Uterus (tissue), 4 donors: ENCODE data around the gene TMPRSS3. TPM values are rescaled to one million over a fixed set of nuclear protein-coding genes. Genes with fewer than 3 reads are reported as not detected.

ENCODE experiments used
- DNase-seq, 2 donors: peaks; one replicate each; pipeline ENCODE4 v3.0.0-alpha.2; 2019 to 2020
- H3K27ac ChIP-seq, 2 donors: fragments of 200-600 bp; sonication (generic); 1 replicate in 1 of 2; 2 replicates in 1 of 2; pipeline ENCODE4 v1.5.1; 2016 to 2018
- H3K27me3 ChIP-seq, 2 donors: fragments of 200-600 bp; sonication (generic); one replicate each; pipeline ENCODE4 v1.5.1; 2018 to 2019; ENCODE audit warnings: control low read depth in 1 of 2
- H3K36me3 ChIP-seq, 2 donors: fragments of 200-600 bp; sonication (generic); one replicate each; pipeline ENCODE4 v1.5.1; 2019; ENCODE audit warnings: control low read depth in 1 of 2
- H3K4me1 ChIP-seq, 2 donors: fragments of 200-600 bp; sonication (generic); one replicate each; pipeline ENCODE4 v1.5.1; 2018 to 2019; ENCODE audit warnings: control low read depth in 1 of 2
- H3K4me3 ChIP-seq, 2 donors: fragments of 200-600 bp; sonication (generic); 1 replicate in 1 of 2; 2 replicates in 1 of 2; pipeline ENCODE4 v1.5.1; 2018 to 2019; ENCODE audit warnings: mild to moderate bottlenecking in 1 of 2
- H3K9me3 ChIP-seq, 2 donors: fragments of 200-600 bp; sonication (generic); one replicate each; pipeline ENCODE4 v1.5.1; 2019; ENCODE audit warnings: control low read depth in 1 of 2
- CTCF ChIP-seq, 4 experiments: fragments of 200-600 bp in 2 of 4; fragments of 450-650 bp in 2 of 4; sonication (generic) in 2 of 4; IDR thresholded peaks; one replicate each; pipeline ENCODE4 v1.5.1; 2016 to 2019; ENCODE audit warnings: antibody characterized with exemption in 4 of 4, mild to moderate bottlenecking in 2 of 4, moderate library complexity in 1 of 4
- POLR2A ChIP-seq, 2 donors: fragments of 450-650 bp; IDR thresholded peaks; one replicate each; pipeline ENCODE4 v1.6.1; 2016; ENCODE audit warnings: antibody characterized with exemption in 2 of 2, mild to moderate bottlenecking in 1 of 2, moderate library complexity in 1 of 2
- intact Hi-C: fragments of 100-400 bp; cut with DNase I; formaldehyde crosslinking; loops from one replicate; pipeline ENCODE4 v1.15.1; 2023; ENCODE audit warnings: low total_unique reads
- total RNA-seq, 4 donors: library from RNA; depleted of rRNA in 3 of 4; stranded (reverse); fragments of >200 nt in 3 of 4; gene quantifications; one replicate each; pipeline versions ENCODE4 v1.1.0 to v1.2.4, GENCODE V29; 2014 to 2023
- donor health status: DM: yes; HTN: yes; CAD: no.

TMPRSS3 gene
- total RNA-seq, 4 donors from 2014 or later: 0.18 to 4.4 TPM; not detected in 2

GRCh38 chr21:42386034-42386591 is 9.7 kb downstream of the TMPRSS3 start:
- Histone ChIP-seq H3K4me3 (no peak overlapping the region), H3K36me3 (no peaks in the 10 kb centered on the region), H3K27ac (no peak overlapping the region), H3K4me1 (no peaks in the 10 kb centered on the region), H3K9me3 (peaks cover 0 to 3% of the 10 kb centered on the region in 2 donors), H3K27me3 (no peaks in the 10 kb centered on the region)
- DNase-seq: no peak
- TF ChIP-seq POLR2A (IDR thresholded peaks at IDR 0.05): no peak
- TF ChIP-seq CTCF (IDR thresholded peaks at IDR 0.05): no peak
- intact Hi-C loops: no loop called here

- intact Hi-C loops: no loop called here
- Histone ChIP-seq H3K4me1 (no peaks in the 10 kb centered on the region), H3K36me3 (no peaks in the 10 kb centered on the region), H3K27ac (no peak overlapping the region), H3K9me3 (peaks cover 0 to 3% of the 10 kb centered on the region in 2 donors), H3K27me3 (no peaks in the 10 kb centered on the region), H3K4me3 (no peak overlapping the region)
- no peak for DNase-seq
- TF ChIP-seq CTCF (IDR thresholded peaks at IDR 0.05) (no peak), POLR2A (IDR thresholded peaks at IDR 0.05) (no peak)
Observed at GRCh38 chr21:42385619-42386018, 10.2 kb downstream of the TMPRSS3 start.

GRCh38 chr21:42384989-42385388 is 10.9 kb downstream of the TMPRSS3 start:
- no peak for TF ChIP-seq POLR2A (IDR thresholded peaks at IDR 0.05)
- TF ChIP-seq CTCF (IDR thresholded peaks at IDR 0.05): no peak
- intact Hi-C loops: no loop called here
- Histone ChIP-seq H3K36me3 (no peaks in the 10 kb centered on the region), H3K4me3 (no peak overlapping the region), H3K27me3 (no peaks in the 10 kb centered on the region), H3K4me1 (no peaks in the 10 kb centered on the region), H3K27ac (no peak overlapping the region), H3K9me3 (peaks cover 0 to 3% of the 10 kb centered on the region in 2 donors)
- no peak for DNase-seq

- no peak for DNase-seq
- intact Hi-C loops: no loop called here
- Histone ChIP-seq H3K27me3 (no peaks in the 10 kb centered on the region), H3K4me1 (no peaks in the 10 kb centered on the region), H3K27ac (no peak overlapping the region), H3K36me3 (no peaks in the 10 kb centered on the region), H3K9me3 (peaks cover 0 to 3% of the 10 kb centered on the region in 2 donors), H3K4me3 (no peak overlapping the region)
- no peak for TF ChIP-seq CTCF (IDR thresholded peaks at IDR 0.05)
- TF ChIP-seq POLR2A (IDR thresholded peaks at IDR 0.05): no peak
Observed at GRCh38 chr21:42384156-42384945, 11.5 kb downstream of the TMPRSS3 start.

GRCh38 chr21:42383331-42383730 is 12.5 kb downstream of the TMPRSS3 start:
- DNase-seq: no peak
- H3K9me3 ChIP-seq: peaks cover 0 to 3% of the 10 kb centered on the region in 2 donors
- no peaks in the 10 kb centered on the region for H3K27me3 ChIP-seq
- H3K36me3 ChIP-seq: no peaks in the 10 kb centered on the region
- no peaks in the 10 kb centered on the region for H3K4me1 ChIP-seq
- H3K4me3 ChIP-seq: no peak overlapping the region
- H3K27ac ChIP-seq: no peak overlapping the region
- intact Hi-C loops: no loop called here
- TF ChIP-seq CTCF (IDR thresholded peaks at IDR 0.05) (no peak), POLR2A (IDR thresholded peaks at IDR 0.05) (no peak)
